HG03575 (cell line): ENCODE results near the gene C7orf25.
A peak's percentile ranks its signal among the peaks of the same experiment; 100 is the strongest.

Experiments
- ATAC-seq: cut with Tn5 transposase; IDR thresholded peaks from one replicate; pipeline ENCODE4 v1.9.1; 2021; ENCODE audit not compliant: unreplicated experiment, insufficient number of reproducible peaks, low FRiP score; ENCODE audit errors: extremely low read depth

Gene C7orf25

GRCh38 chr7:42911454-42912447 is at the start of gene C7orf25:
Gene C7orf25, minus strand, starts transcription at chr7:42912070. Its CDS starts 1,170 bp downstream, at chr7:42910900.
- ATAC-seq: peak; percentile 50

- no peak for ATAC-seq
Measured at GRCh38 chr7:42961170-42961569, 49.3 kb upstream of the C7orf25 start.

DNA sequence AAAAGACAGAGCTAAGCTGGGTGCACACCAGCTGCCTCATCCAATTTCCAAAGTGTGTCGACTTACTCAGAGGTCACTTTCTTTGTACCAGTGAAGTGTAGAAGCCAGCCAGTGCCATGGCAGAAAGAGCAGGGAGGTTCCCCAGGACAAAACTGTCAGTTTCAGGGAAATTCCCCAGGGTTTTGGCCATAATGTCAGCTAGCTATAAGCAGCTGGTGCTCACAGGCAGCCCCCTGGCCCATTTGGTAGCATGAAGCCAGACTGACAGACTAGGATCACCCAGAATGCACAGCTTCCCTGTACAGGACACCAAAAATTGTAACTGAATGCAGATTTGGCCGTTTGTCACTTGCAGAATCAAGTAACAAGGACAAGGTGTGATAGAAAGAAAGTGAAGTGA is 48.9 kb upstream of the C7orf25 start:
- ATAC-seq: no peak

DNA sequence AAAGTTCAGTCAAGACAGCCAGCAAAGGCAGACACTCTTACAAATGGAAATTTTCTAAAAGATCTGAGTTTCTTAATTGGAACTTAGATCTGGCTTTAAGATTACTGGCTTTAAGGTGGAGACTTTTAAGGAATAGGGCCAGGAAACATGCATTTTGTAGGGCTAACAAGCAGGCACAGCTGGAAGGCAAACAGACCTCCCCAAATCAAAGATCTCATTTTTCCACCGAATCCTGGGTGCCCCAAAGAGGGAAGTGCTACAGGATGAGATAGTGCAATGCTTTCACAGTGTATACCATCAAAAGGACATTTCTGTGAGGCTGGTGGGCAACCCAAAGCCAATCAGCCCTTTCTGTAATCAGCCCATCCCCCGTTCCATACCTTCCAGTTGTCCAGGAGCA is 47.7 kb upstream of the C7orf25 start:
- ATAC-seq: no peak

- no peak for ATAC-seq
Measured at GRCh38 chr7:42956062-42956461, 44.2 kb upstream of the C7orf25 start.

- no peak for ATAC-seq
Measured at GRCh38 chr7:42953994-42954393, 42.1 kb upstream of the C7orf25 start.

GRCh38 chr7:42952328-42952727 is 40.5 kb upstream of the C7orf25 start:
- no peak for ATAC-seq

GRCh38 chr7:42950417-42950816 is 38.5 kb upstream of the C7orf25 start:
- ATAC-seq: no peak

GRCh38 chr7:42947521-42947920 is 35.7 kb upstream of the C7orf25 start:
- ATAC-seq: no peak

DNA sequence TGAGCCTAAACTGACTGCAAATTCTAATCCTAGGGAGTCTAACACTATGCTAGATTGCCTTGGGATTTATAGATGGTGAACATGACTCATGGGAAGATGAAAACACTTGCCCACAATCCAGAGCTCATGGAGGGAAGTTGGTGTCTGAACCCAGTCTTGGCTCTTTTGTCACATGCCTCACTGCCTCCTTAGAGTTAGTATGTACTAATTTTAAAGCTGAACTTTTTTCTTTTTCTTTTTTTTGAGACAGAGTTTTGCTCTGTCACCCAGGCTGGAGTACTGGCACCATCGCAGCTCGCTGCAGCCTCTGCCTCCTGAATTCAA is 34.7 kb upstream of the C7orf25 start:
- ATAC-seq: no peak

DNA sequence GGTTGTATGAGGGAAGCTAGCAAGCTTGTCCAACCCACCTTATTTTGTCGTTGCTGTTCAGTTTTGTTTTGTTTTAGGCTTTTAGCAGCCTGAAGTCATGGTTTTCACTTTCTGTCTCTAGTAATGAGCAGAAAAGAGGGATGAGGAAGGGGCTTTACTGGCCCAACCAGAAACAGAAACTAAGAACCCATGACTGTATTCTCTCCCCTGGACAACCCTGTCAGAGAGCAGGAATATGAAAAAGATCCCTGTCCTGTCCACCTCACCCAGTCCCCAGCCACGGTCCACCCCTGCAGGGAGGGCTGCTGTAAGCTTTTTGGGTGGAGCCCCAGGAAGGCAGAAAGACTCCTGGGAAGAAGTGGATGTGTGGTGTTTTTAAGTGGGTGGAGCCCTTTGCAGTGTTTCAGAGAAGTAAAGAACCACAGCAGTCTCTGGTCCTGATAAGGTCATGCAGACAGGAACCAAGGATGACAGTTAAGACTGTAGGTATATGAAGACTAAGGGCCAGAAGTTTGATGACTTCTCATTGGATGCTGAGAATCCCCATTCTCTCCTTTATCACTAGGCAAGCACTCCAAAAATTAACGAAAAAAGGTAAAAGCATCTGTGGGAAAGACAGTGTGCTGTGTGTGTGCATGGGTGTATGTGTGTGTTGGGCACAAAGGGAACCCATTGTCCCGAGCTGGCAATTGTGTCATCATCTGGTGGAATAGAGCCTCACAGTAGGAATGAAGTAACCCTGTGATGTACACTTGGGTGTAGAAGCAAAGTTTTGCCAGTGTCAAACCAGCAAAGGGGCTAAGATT is 34.2 kb upstream of the C7orf25 start:
- no peak for ATAC-seq

DNA sequence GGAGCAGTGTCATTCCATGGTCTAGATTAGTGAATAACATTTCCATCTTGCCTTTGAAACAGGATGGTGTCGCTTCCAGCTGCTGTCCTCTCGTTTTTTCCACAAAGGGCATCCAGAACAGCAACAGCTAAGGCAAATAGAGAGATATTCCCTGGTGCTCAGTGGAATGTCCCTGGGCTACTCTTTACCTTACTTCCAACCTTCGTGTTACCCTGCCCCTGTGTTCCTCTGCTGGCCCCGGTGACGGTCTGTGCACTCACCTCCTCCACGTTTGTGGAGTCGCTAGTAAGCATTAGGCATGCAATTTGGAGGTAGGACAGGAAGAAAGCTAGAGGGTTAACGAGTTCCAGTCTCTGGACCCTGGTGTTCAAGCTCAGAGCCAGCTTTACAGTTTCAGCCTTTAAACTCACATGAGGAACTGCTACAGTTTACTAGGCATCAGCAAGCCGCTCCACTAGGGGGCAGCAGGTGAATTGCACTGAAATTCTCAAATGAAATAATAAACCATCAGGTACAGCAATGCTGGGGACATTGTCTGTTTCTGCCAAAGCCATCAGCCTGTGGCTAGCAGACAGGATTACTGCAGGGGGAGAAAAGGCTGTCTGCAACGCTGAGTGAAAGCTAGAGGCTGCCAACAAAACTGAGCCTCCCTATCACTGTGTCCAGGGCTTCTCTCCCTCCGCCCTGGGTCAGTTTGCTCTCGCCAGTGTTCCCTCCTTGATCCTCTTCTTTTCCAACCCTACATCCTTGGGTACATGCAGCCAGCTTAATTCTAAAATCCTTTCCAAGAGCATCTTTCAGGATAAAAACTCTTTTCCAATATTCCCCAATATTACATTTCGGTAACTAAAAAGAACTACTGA is 29.3 kb upstream of the C7orf25 start:
- no peak for ATAC-seq

DNA sequence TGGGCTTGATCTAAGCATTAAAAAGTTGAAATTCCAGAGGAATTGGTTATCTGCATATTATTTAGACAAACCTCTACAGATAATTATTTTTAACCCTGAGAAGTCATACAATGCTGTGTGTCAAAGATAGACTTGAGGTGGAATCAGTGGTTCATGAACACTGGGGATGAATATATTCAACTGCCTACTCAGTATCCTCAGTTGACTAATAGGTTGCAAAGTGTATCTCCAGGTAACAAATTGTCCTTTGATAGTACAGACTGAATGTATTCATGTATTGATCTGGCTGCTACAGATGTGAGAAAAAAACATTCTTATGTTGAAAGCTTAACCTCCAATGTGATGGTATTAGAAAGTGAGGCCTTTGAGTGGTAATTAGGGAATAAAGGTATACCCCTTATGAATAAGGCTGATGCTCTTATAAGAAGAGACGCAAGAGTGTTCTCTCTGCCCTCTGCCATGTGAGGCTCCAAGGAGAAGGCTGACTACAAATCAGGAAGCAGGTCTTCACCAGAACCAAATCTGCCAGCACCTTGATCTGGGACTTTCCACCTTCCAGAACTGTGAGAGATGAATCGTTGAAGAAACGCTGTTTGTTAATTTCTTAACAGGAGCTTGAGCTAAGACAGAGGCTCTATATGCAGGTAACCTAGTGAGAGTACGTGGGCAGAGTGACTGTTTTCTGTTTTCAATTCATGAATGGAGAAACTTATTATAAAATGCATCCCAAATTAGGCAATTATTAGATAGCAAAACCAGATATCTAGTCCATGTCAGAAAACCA is 27.8 kb upstream of the C7orf25 start:
- ATAC-seq: no peak

- no peak for ATAC-seq
Measured at GRCh38 chr7:42935861-42936260, 24.0 kb upstream of the C7orf25 start.

GRCh38 chr7:42934291-42934690 is 22.4 kb upstream of the C7orf25 start:
- no peak for ATAC-seq

GRCh38 chr7:42932811-42933591 is 21.1 kb upstream of the C7orf25 start:
- no peak for ATAC-seq

- ATAC-seq: peak; percentile 98
Measured at GRCh38 chr7:42931834-42932651, 20.2 kb upstream of the C7orf25 start, which contains the start of the genes MRPL32 and PSMA2. Gene MRPL32, plus strand, starts transcription at chr7:42932376. Its CDS starts 11 bp downstream, at chr7:42932387. Gene PSMA2, minus strand, starts transcription at chr7:42932174. Its CDS starts 16 bp downstream, at chr7:42932158.
